ENCODE results near the gene SKAP1.

GRCh38 chr17:48294806-48295361, 135.1 kb downstream of the SKAP1 start:
- no peak for TF ChIP-seq POLR2A (IDR thresholded peaks at IDR 0.05)
- no peak for TF ChIP-seq CTCF (IDR thresholded peaks at IDR 0.05 in 4 of 5, conservative IDR thresholded peaks at IDR 0.05 in 1 of 5)

Data from gastrocnemius medialis (tissue), 4 donors.